ENCODE measurements around the gene TMEM119.

Gene TMEM119

GRCh38 chr12:108597559-108598471 lies at the start of gene TMEM119:
TSS of gene TMEM119 (minus strand) at chr12:108598084. CDS start at chr12:108592383, 5,701 bp downstream.
- Mint-ChIP-seq H3K4me3 (no peak within 1 kb of the TSS), H3K27ac (peak within 1 kb of the TSS; percentile 76), H3K36me3 (no peaks in the 10 kb centered on the region), H3K9me3 (no peaks in the 10 kb centered on the region), H3K4me1 (no peaks in the 10 kb centered on the region)
- DNase-seq (ENCODE audit: low spot score in 2 of 2) = no peak
- peak; percentile 29 for ATAC-seq

GRCh38 chr12:108646600-108647579 lies 49.0 kb upstream of the TMEM119 start:
- no peak for ATAC-seq

GRCh38 chr12:108645686-108646599 lies 48.1 kb upstream of the TMEM119 start:
- ATAC-seq (no peak), DNase-seq (ENCODE audit: low spot score in 2 of 2) (no peak)
- Mint-ChIP-seq H3K27ac (peak overlapping the region; percentile 61), H3K4me1 (peaks cover 30% of the 10 kb centered on the region), H3K36me3 (peaks cover 45% of the 10 kb centered on the region), H3K4me3 (no peak overlapping the region), H3K9me3 (no peaks in the 10 kb centered on the region)

More at GRCh38 chr12:108646600-108647579, 49.0 kb upstream of the TMEM119 start:
- H3K27ac Mint-ChIP-seq = peak overlapping the region; percentile 61
- peaks cover 30% of the 10 kb centered on the region for H3K4me1 Mint-ChIP-seq
- peaks cover 55% of the 10 kb centered on the region for H3K36me3 Mint-ChIP-seq
- H3K4me3 Mint-ChIP-seq = no peak overlapping the region
- no peaks in the 10 kb centered on the region for H3K9me3 Mint-ChIP-seq
- no peak for DNase-seq (ENCODE audit: low spot score in 2 of 2)

- no peak overlapping the region for H3K4me3 Mint-ChIP-seq
- H3K4me1 Mint-ChIP-seq = peaks cover 36% of the 10 kb centered on the region
- no peak overlapping the region for H3K27ac Mint-ChIP-seq
- peaks cover 43% of the 10 kb centered on the region for H3K36me3 Mint-ChIP-seq
- DNase-seq (ENCODE audit: low spot score in 2 of 2) = no peak
- H3K9me3 Mint-ChIP-seq = no peaks in the 10 kb centered on the region
- no peak for ATAC-seq
These were observed 46.9 kb upstream of the TMEM119 start for GRCh38 chr12:108644811-108645120.

- Mint-ChIP-seq H3K27ac (no peak overlapping the region), H3K36me3 (peaks cover 39% of the 10 kb centered on the region), H3K4me1 (peaks cover 34% of the 10 kb centered on the region), H3K4me3 (no peak overlapping the region), H3K9me3 (no peaks in the 10 kb centered on the region)
- DNase-seq (ENCODE audit: low spot score in 2 of 2) (no peak), ATAC-seq (no peak)
These were observed 46.3 kb upstream of the TMEM119 start for GRCh38 chr12:108643941-108644810.

- H3K36me3 Mint-ChIP-seq = peaks cover 30% of the 10 kb centered on the region
- H3K9me3 Mint-ChIP-seq = no peaks in the 10 kb centered on the region
- H3K27ac Mint-ChIP-seq = no peak overlapping the region
- H3K4me3 Mint-ChIP-seq = no peak overlapping the region
- no peak for ATAC-seq
- no peak for DNase-seq (ENCODE audit: low spot score in 2 of 2)
- H3K4me1 Mint-ChIP-seq = peaks cover 27% of the 10 kb centered on the region
These were observed 45.2 kb upstream of the TMEM119 start for GRCh38 chr12:108642899-108643654.

GRCh38 chr12:108642269-108642870 lies 44.5 kb upstream of the TMEM119 start:
- peaks cover 25% of the 10 kb centered on the region for H3K4me1 Mint-ChIP-seq
- peaks cover 25% of the 10 kb centered on the region for H3K36me3 Mint-ChIP-seq
- no peak for DNase-seq (ENCODE audit: low spot score in 2 of 2)
- no peak overlapping the region for H3K27ac Mint-ChIP-seq
- no peak overlapping the region for H3K4me3 Mint-ChIP-seq
- ATAC-seq = no peak
- H3K9me3 Mint-ChIP-seq = no peaks in the 10 kb centered on the region

GRCh38 chr12:108641446-108642268 lies 43.8 kb upstream of the TMEM119 start:
- H3K36me3 Mint-ChIP-seq = peaks cover 19% of the 10 kb centered on the region
- H3K9me3 Mint-ChIP-seq = no peaks in the 10 kb centered on the region
- peaks cover 25% of the 10 kb centered on the region for H3K4me1 Mint-ChIP-seq
- peak overlapping the region; percentile 7 for H3K27ac Mint-ChIP-seq
- ATAC-seq (no peak), DNase-seq (ENCODE audit: low spot score in 2 of 2) (no peak)
- H3K4me3 Mint-ChIP-seq = no peak overlapping the region

GRCh38 chr12:108640802-108641445 lies 43.0 kb upstream of the TMEM119 start:
- DNase-seq (ENCODE audit: low spot score in 2 of 2) (no peak), ATAC-seq (no peak)
- Mint-ChIP-seq H3K27ac (no peak overlapping the region), H3K36me3 (peaks cover 12% of the 10 kb centered on the region), H3K4me3 (no peak overlapping the region), H3K9me3 (no peaks in the 10 kb centered on the region), H3K4me1 (peaks cover 23% of the 10 kb centered on the region)

- Mint-ChIP-seq H3K4me3 (no peak overlapping the region), H3K27ac (peak overlapping the region; percentile 24), H3K9me3 (no peaks in the 10 kb centered on the region), H3K36me3 (peaks cover 14% of the 10 kb centered on the region), H3K4me1 (peaks cover 34% of the 10 kb centered on the region)
- DNase-seq (ENCODE audit: low spot score in 2 of 2) (no peak), ATAC-seq (no peak)
These were observed 41.3 kb upstream of the TMEM119 start for GRCh38 chr12:108638997-108639822.

- peaks cover 44% of the 10 kb centered on the region for H3K4me1 Mint-ChIP-seq
- peak overlapping the region; percentile 24 for H3K27ac Mint-ChIP-seq
- peaks cover 23% of the 10 kb centered on the region for H3K36me3 Mint-ChIP-seq
- ATAC-seq (no peak), DNase-seq (ENCODE audit: low spot score in 2 of 2) (no peak)
- H3K9me3 Mint-ChIP-seq = no peaks in the 10 kb centered on the region
- H3K4me3 Mint-ChIP-seq = no peak overlapping the region
These were observed 40.4 kb upstream of the TMEM119 start for GRCh38 chr12:108638141-108638827.

Measured in stimulated activated effector memory CD8-positive, alpha-beta T cell treated with anti-CD3 and anti-CD28 coated beads, Interleukin-12 subunit alpha, Interleukin-12 subunit beta, amount 100 ng/mL, for 72 hours (primary cell).